Measurements from ENCODE around the gene G0S2.

G0S2 gene, protein sequence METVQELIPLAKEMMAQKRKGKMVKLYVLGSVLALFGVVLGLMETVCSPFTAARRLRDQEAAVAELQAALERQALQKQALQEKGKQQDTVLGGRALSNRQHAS

DNA sequence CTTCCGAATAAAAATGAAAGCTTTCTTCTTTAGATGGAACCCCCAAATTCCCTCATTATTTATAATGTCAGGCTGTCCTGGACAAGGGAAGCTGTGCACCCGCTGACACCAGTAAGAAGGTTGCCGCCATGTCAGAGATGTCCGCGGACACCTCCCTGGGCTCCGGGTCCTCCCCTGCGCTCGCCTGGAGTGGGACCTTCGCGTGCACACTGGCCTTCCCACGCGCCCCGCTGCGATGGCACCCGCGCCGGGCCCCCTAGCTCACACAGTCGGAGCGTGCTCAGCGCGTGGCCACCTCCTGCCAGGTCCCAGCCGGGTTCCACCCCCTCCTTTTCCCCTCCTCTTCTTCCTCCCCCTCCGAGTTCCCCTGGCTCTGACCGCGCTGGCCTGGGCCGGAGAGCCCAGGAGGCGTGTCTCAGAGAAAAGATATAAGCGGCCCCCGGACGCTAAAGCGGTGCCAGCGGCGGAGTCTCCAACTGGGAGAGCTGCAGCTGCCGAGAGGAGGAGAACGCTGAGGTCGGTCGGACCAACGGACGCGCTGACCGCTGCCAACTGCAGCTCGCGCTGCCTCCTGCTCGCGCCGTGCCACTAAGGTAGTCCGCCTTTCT, at the start of gene G0S2:
Gene G0S2 (plus strand): TSS at position 456 of the 608 bp plus-strand sequence. CDS start 273 bp downstream, outside the sequence.
- DNase-seq, result peak; percentile 28 to 76

DNA sequence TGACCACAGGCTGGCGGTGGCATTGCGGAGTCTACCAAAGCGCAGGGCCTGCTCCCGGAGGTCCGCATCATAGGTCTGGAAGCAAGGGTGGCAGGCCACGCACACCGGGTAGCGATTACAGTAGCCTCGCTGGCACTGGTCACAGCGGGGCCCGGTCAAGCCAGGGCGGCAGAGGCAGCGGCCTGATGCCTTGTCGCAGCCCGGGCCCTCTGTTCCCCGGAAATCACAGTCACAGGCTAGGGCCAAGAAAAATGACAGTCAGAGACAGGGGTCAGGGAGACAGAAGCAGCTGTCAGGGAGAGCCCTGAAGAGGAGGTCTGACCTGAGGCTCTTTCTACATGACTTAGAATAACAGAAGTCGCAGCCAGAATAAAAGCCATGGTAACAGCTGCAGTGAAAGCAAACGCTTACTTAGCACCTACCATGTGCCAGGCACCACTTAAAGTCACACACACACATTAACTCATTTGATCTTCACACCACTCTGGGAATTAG, 49.4 kb upstream of the G0S2 start:
- DNase-seq, result no peak

DNA sequence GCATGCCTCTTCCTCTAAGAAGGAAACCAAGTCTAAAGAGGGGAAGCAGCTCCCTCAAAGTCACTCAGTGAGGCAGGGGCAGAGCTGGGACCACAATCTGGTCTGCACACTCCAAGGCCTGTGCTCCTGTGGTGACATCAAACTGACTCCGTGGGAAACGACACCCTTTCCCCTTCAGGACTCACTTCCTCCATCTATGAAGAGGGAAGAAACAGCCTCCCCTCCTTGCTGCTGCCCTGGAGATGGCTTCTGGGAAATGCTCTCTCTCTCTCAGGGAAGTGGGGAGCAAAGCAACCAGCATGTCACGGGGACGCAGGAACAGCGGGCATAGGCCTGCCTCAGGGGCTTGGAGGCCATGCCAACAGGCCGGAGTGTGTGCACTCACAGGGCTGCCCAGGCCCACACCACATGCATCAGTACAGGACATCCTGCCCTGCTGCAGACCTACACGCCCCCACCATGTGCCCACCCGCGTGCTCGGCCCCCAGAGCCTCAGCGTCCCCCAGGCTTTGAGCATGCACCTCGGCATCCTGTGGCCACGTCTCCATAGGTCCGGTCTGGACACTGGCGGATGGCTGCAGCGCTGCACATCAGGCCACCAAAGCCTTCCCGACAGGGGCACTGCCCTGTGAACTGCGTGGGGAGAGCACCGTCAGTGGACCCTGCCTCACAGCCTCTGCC, 48.7 kb upstream of the G0S2 start:
- no peak for DNase-seq

DNA sequence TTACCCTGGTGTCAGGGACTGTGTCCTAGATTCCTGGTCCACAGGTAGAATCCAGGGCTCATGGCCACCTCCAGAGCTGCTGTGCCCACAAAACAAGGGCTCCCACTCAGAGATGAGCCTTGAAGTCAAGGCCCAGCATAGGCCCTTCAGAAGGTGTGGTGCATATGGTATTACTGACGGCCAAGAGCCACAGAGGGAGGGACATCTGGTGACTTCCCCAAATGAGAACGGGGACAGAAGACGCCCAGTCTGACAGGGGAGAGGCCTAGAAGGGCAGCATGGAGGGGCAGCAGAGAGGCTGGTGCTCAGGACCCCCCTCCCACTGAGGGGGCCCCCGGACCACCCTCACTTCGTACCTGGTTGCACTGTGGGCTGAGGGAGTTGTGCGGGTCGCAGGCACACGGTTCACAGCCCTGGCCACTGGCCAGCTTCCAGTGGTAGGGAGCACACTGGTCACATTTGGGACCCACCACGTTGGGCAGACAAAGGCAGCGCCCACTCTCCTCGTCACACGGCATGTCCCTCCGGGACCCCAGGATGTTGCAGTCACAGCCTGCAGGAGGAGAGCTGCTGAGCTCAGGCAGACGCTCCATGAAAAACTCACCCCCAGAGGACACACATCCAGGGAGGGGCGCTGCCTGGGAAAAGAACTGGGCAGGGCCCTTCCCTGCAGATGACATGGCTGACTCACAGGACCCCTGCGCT, 48.0 kb upstream of the G0S2 start:
- peak in 1 of 2 donors; percentile 26 for DNase-seq

DNA sequence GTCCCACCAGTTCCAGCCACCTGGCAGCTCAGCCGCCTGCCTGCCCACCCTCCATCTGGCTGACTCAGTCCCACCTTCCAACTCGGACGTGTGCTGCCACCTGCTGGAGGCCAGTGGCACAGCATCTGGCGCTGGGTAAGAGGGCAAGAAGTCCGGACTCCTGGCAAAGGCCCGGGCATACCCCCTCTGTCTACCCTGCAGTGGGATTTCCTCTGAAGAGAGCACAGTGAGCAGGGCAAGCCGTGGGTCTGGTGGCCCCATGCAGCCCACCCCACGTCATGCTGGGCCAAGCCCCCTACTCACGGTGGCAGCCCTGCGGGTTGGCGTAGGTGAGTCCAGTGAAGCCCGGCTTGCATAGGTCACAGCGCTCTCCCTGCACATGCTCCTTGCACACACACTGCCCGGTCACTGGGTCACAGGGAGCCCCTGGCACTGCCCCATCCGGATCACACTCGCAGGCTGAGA, 47.4 kb upstream of the G0S2 start:
- peak; percentile 68 to 71 for DNase-seq

DNA sequence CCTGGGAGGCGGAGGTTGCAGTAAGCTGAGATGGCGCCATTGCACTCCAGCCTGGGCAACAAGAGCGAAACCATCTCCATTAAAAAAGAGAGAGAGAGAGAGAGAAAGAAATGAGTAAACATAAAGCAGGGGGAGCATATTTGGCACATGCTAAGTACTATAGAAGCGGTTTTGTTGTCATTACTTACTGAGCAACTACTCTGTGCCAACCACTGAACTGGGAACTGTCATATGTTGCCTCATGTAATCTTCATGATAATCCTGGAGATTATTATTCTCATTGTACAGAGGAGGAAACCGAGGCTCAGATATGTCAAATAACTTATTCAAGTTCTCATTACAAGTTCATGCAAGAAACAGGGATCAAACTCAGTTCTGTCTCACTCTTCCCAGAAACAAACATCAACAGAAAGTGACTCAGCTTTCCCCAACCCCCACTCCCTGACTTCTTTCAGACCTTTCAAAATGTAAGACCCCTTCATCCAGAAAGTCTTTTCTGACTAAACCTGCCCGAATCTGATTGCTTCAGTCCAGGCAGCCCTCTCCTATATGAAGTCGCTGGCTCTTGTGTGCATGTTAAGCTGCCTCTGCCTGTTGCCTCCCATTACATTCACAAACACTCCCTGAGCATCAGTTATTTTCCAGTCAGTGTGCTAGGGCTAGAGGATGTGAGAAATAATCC, 46.5 kb upstream of the G0S2 start:
- DNase-seq, result no peak

DNA sequence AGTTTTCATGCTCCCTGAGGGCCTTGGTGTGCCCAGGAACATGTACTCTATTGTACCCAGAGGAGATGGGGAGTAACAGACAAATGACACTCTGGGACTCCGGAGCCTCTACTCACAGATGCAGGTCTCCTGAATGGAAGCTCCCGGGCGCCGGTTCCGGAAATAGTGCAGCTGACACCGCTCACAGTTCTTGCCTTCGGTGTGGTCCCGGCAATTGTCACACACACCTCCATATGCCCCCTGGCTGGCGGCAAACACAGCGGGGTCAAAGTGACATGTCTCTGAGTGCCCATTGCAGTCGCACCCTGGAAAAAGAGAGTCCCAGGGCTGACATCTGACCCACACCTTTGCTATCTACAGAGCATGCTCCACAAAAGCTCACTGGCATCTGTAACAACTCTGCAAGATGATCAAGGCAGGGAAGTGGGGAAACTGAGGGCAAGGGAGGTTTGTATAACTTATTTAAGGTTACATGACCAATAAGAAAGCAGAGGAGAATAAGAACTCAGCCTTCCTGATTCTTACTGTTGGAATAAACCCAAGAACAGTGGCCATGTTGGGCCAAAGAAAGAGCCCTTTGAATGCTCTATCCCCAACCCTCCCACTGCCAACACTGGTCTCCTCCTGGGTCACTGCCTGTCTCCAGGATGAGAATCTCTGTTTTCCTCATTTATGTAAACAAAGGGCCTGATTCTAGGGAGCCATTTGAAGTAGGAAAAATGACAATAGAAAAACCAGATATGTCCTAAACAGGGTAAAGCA, 45.4 kb upstream of the G0S2 start:
- DNase-seq, result no peak

DNA sequence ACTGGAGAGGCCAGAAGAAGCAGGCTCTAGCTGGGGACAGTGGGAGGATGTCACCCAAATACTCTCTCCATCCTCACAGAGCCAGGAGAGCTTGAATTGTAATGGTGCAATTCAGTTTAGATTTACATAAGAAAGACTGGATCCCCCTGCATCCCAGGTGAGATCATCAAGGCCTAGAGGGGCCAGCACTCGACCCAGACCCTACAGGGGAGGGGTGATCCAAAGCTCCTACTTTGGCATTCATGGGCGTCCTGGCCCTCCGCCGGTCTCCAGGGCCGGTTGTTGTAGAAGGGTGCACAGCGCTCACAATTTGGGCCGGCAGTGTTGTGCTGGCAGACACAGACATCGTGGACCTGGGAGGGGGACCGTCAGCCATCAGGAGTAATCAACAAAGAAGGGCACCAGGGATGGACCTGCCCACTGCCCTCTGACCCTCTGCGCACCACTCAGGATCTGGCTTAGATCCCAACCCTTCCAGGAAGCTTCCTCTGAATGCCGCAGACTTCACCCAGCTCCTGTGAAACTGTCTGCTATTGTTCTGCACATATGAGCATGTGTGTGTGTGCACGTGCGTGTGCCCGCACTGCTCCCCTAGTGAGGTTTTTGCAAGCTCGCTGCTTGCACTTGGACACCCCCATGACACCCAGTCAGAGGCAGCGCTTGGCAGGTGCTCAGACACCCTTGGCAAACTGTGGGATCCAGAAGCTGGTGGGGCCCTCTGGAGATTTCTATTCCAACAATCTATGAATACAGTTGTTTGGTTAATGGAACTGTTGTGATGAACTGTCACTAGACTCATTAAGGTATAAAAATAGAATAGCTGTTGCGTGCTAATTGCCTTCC, 44.6 kb upstream of the G0S2 start:
- DNase-seq, result no peak

DNA sequence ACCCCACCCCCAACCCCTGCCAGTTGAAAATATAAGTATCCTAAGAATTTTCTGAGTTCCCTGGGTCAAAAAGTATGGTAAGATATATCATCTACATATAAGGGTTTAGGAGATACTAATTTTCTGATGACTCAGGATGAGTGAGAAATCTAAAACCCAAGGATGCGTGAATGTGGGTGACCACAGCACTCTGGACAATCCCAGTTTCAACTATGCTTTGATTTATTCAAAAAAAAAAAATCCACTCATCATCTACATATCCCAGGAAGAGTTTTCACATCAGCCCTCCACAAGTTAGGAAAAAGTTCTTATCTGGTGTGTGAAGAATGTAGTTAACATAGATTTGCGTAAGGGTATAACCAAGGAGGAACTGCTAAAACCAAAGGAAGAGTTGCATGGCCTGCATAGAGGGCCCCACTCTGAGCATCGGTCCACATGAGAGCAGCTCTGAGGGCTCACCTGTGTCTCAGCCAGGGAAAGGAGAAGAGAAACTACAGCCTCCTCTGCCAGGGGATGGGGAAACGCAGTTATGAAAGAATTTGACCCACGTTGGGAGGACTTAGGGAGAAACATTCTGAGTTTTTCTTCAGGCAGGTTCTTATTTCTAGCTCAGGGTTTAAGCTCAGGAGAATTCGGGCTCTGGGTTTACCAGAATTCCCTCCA, 41.7 kb upstream of the G0S2 start:
- DNase-seq, result no peak

DNA sequence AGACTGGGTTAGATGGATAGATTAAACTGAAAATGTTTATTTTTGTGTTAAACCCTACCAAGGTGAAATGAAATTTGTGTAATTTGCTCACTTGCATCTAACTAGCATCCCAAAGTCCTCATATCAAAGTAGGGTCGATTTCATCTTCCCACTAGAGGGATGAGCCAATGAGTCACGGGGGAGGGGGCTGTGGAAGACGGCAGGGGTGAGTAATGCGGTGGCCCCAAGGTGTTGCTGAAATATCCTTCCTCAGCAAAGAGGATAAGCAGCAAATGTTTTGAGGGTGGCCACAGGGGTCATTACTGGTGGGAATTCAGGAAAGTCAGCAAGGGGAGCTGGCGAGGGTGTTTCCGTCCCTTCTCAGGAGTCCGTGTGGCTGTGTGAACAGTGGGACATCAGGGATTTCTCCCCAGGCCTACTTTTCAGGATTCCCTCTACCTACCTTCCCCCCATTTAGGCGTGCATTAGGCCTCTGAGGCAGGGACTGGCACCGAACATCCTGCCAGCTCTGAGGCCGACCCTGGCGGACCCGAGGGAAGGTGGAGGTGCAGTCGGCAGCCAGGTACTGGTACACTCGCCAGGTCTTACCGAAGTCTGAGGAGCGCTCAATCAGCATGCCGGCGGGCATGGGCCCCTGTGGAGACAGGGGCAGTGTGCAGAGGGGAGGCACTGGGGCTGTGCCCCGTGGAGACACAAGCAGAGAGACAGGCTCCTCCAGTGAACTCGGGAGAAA, 41.0 kb upstream of the G0S2 start:
- DNase-seq, result no peak

DNA sequence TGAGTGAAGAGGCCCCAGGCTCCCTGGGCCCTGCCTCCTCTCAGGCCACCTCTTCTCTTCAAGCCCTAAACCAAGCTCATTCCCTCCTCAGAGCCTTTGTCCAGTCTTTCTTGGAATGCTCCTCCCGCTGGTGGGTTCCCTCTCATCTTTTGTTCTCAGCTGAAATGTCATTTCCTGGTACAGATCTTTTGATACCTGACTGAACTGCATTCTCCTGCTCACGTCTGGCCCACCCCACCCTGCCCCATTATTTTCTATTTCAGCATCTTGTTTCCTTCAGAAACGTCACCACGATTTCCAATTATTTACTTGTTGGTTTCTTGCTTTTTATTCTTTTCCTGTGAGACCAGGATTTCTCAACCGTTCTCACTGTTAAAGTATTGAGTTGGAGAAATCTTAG, 39.4 kb upstream of the G0S2 start:
- no peak for DNase-seq

DNA sequence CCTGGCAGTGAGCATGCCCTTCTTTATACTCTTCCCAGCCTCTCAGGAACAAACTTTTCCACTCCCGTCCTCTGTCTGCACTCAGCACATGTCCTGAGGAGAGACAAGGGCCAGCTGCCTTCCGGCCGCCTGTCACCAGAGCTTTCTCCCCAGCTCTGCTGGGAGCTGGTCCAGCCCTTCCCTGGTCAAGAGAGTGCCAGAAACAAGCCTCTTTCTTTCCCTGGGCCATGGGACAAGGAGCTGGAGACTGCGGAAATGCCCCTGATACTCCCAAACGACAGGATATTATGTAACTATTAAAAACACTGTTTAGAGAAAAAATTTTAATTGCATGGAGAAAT, 33.4 kb upstream of the G0S2 start:
- DNase-seq, result no peak

DNA sequence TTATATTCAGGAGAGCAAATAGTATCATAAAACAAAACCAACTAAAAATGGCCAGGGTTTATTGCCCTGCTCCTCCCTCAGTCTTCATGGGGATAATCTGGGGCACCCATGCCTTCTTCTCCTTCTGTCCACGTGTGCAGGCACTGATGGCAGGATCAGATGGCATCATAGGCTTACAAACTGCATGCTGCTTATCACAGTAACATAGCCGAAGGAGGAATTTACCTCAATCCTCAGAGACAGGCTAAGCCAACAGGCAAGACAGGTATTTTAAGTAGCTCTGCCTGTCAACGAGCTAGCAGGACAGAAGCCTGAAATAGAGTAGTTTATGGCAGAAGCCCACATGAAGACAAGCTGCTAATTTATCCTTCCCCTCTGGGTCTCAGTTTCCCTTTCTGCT, 32.4 kb upstream of the G0S2 start:
- DNase-seq, result no peak

DNA sequence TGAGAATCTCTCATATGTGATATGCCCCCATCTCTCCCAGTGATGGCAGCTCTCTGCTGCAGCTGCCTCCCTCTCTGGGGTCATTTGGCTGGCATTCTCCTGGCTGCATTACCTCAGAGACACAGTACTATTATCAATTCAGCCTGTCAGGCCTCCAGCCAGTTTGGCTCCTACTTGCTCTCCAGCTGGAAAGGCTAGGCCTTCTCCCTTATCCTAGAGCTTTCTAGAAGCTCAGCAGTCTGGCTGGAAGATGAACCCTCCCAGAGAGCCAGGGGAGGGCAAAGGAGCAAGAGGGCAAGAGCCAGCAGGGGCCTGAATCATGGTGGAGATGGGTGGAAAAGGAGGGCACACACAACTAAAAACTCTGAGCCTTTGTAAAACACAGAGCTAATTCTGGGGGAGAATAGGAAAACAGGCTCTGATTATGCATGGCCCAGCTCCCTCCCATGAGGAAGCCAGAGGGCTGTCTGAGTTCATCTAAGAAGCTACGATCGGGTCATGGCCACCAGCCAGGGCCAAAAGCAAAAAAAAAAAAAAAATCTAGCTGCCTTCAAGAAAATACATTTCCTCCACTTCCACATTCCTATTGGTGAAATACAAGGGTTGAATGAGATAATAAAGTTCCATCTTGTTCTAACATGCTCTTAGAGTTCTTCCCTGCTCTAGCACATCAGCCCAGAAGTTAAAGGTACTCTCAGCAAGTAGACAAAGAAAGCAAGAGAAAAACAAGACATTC, 31.8 kb upstream of the G0S2 start:
- no peak for DNase-seq

DNA sequence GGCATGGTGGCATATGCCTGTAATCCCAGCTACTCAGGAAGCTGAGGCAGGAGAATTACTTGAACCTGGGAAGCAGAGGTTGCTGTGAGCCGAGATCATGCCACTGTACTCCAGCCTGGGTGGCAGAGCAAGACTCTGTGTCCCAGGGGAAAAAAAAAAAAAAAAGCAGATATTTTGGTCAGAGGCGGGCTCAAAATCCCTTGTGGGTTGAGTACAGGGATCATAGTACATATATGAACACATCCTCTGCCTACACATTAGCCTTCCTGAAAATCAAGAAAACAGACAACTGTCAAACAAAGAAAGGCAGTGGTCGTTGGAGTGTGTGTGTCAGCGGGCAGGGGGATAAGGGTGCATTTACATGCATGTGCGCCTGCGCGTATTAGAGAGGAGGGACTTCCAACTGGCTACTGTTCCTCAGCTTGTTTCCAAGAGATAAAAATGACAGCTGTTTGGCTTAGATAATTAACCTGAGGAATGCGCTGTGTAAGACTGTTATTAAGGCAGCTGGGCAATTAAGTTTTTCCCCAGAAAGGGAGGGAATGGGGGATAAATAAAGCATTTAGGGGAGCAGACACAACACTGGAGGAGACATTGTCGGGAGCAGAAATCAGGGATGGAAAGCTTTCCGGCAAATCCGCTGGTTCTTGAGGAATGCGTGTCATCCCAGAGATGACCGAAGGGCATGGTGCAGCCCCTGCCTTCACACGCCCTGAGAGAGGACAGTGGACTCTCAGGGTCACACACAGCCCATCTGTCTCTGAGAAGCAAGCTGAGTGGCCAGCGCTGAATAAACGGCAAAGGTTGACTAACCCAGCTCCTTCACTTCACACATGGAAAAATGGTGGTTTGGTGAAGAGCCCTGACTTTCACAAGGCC, 29.4 kb upstream of the G0S2 start:
- no peak for DNase-seq

DNA sequence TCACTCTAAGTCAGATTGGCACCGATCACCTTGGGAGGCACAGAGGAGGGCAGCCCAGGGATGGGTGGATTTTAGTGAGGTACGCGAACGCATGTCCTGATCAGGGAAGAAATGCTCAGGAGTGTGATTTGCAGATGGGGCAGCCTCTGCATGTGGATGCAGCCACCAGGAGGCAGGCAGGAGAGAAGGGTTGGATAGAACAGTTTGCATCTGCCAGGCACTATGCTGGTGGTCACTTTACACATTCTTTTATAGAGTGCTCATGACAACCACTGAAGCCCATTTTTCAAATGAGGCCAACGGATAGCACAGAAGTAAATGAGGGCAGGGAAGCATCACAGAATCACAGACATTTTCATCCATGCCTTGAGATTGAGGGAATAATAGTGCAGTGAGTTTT, 28.7 kb upstream of the G0S2 start:
- DNase-seq, result no peak

DNA sequence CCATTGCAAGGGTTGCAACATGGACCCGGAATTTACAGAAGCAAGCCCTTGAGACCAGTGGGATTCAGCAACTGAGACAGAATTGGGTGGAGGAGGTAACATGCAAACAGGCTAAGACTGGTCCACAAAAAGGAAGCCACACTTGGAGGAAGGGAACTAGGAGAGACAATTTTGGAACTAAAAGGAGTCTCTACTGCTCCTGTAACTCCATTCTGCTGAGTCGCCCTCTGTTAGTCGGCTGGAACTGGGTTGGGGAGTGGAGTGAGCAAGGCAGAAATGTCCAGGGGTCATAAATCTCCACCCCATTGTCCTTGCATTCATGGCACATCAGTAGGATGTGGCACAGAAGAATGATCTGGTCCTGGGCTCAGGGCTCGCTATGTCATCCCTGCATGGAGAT, 28.1 kb upstream of the G0S2 start:
- no peak for DNase-seq

DNA sequence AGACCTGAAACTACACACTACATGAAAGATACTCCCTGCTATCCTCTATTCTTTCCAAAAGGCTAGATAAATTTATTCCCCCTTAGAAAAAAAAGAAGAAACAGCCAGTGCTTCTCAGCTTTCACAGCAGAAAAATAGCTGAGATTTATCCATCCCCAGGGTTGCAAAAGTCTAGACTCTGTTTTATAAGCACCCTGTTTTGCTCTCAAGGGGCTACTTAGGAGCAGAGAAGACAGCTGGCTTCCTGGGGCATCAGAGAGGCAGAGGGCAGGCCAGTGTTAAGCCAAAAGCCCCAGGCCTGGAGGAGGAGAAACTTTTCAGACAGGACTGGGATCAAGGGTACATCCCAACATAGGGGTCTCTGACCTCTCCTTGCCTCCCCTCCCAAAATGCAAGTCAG, 26.9 kb upstream of the G0S2 start:
- DNase-seq, result no peak
